Mesenchymal stem cell (in vitro differentiated cells and primary cell): ENCODE data around the gene MREG.

Source experiments
- DNase-seq: peaks from one replicate; pipeline ENCODE4 v3.0.0-alpha.2; 2013
- H2AFZ ChIP-seq: one replicate; pipeline ENCODE4 v1.6.1; 2013; ENCODE audit warnings: low read depth, mild to moderate bottlenecking, control low read depth, inconsistent platforms, low read length, moderate library complexity
- H2AK5ac ChIP-seq: 2 replicates; pipeline ENCODE4 v1.6.1; 2013; ENCODE audit warnings: low read length, moderate library complexity, mild to moderate bottlenecking, inconsistent platforms; ENCODE audit not compliant: severe bottlenecking
- H2BK120ac ChIP-seq: one replicate; pipeline ENCODE4 v1.6.1; 2013; ENCODE audit warnings: low read depth, mild to moderate bottlenecking, inconsistent platforms, low read length, moderate library complexity
- H2BK12ac ChIP-seq, 2 experiments: one replicate each; pipeline ENCODE4 v1.6.1; 2013; ENCODE audit warnings: inconsistent platforms in 2 of 2, low read length in 2 of 2, mild to moderate bottlenecking in 2 of 2, moderate library complexity in 2 of 2, control low read depth in 1 of 2
- H2BK15ac ChIP-seq: one replicate; pipeline ENCODE4 v1.6.1; 2013; ENCODE audit warnings: mild to moderate bottlenecking, low read depth, inconsistent platforms; ENCODE audit not compliant: poor library complexity, severe bottlenecking
- H2BK5ac ChIP-seq: 2 replicates; pipeline ENCODE4 v1.6.1; 2013; ENCODE audit warnings: low read depth, mild to moderate bottlenecking, low read length, control low read depth, inconsistent platforms; ENCODE audit not compliant: poor library complexity, severe bottlenecking
- H3K14ac ChIP-seq, 2 experiments: one replicate each; pipeline ENCODE4 v1.6.1; 2013; ENCODE audit warnings: inconsistent platforms in 2 of 2, low read length in 2 of 2, control low read depth in 1 of 2, mild to moderate bottlenecking in 1 of 2, moderate library complexity in 1 of 2
- H3K18ac ChIP-seq, 2 experiments: one replicate each; pipeline ENCODE4 v1.6.1; 2013; ENCODE audit warnings: inconsistent platforms in 2 of 2, low read length in 2 of 2, control low read depth in 1 of 2, low read depth in 1 of 2, mild to moderate bottlenecking in 1 of 2
- H3K23ac ChIP-seq, 2 experiments: one replicate each; pipeline ENCODE4 v1.6.1; 2013; ENCODE audit warnings: inconsistent platforms in 2 of 2, low read length in 2 of 2, mild to moderate bottlenecking in 2 of 2, moderate library complexity in 2 of 2, control low read depth in 1 of 2
- H3K27ac ChIP-seq: 2 replicates; pipeline ENCODE4 v1.5.1; 2013; ENCODE audit warnings: mild to moderate bottlenecking, moderate library complexity, low read length, control low read depth, inconsistent platforms; ENCODE audit not compliant: poor library complexity, severe bottlenecking
- H3K27me3 ChIP-seq, 2 experiments: 2 replicates each; pipeline versions ENCODE4 v1.6.1 to v1.7.0; 2013; ENCODE audit warnings: low read length in 2 of 2, mild to moderate bottlenecking in 2 of 2, moderate library complexity in 2 of 2, control low read depth in 1 of 2, inconsistent platforms in 1 of 2; ENCODE audit not compliant: control insufficient read depth in 1 of 2, insufficient read depth in 1 of 2
- H3K36me3 ChIP-seq, 2 experiments: 2 replicates each; pipeline versions ENCODE4 v1.6.1 to v1.7.0; 2013; ENCODE audit warnings: low read length in 2 of 2, control low read depth in 1 of 2, inconsistent platforms in 1 of 2, low read depth in 1 of 2, mild to moderate bottlenecking in 1 of 2; ENCODE audit not compliant: insufficient read depth in 2 of 2, control insufficient read depth in 1 of 2
- H3K4ac ChIP-seq, 2 experiments: one replicate each; pipeline ENCODE4 v1.6.1; 2013; ENCODE audit warnings: inconsistent platforms in 2 of 2, low read length in 2 of 2, mild to moderate bottlenecking in 2 of 2, moderate library complexity in 2 of 2, control low read depth in 1 of 2, low read depth in 1 of 2
- H3K4me1 ChIP-seq: 2 replicates; pipeline ENCODE4 v1.6.1; 2013; ENCODE audit warnings: low read depth, low read length, control low read depth; ENCODE audit not compliant: control insufficient read depth, insufficient read depth
- H3K4me2 ChIP-seq: 2 replicates; pipeline ENCODE4 v1.6.1; 2013; ENCODE audit warnings: low read length, mild to moderate bottlenecking, inconsistent platforms; ENCODE audit not compliant: poor library complexity, severe bottlenecking
- H3K4me3 ChIP-seq, 2 experiments: 2 replicates each; pipeline versions ENCODE4 v1.5.1 to v1.7.0; 2013; ENCODE audit warnings: low read length in 2 of 2, mild to moderate bottlenecking in 2 of 2, control low read depth in 1 of 2, low read depth in 1 of 2; ENCODE audit not compliant: insufficient read depth in 1 of 2
- H3K79me1 ChIP-seq: replicated peaks from 2 replicates; pipeline ENCODE4 v1.6.1; 2013; ENCODE audit warnings: mild to moderate bottlenecking, control low read depth, low read length, inconsistent platforms; ENCODE audit not compliant: poor library complexity, severe bottlenecking
- H3K9ac ChIP-seq: 2 replicates; pipeline ENCODE4 v1.7.0; 2013; ENCODE audit warnings: mild to moderate bottlenecking, low read length, moderate library complexity
- H3K9me3 ChIP-seq: 2 replicates; pipeline ENCODE4 v1.7.0; 2013; ENCODE audit warnings: mild to moderate bottlenecking, low read length; ENCODE audit not compliant: control insufficient read depth
- H4K8ac ChIP-seq: one replicate; pipeline ENCODE4 v1.6.1; 2013; ENCODE audit warnings: inconsistent platforms, mild to moderate bottlenecking, low read length, moderate library complexity
- H4K91ac ChIP-seq: one replicate; pipeline ENCODE4 v1.6.1; 2013; ENCODE audit warnings: mild to moderate bottlenecking, low read length, inconsistent platforms
- WGBS: methylation state at CpG from one replicate; pipeline ENCODE4 v1.1.7; 2013; ENCODE audit warnings: mixed read lengths; 5-methylcytosine and 5-hydroxymethylcytosine counted together

Gene MREG

DNA sequence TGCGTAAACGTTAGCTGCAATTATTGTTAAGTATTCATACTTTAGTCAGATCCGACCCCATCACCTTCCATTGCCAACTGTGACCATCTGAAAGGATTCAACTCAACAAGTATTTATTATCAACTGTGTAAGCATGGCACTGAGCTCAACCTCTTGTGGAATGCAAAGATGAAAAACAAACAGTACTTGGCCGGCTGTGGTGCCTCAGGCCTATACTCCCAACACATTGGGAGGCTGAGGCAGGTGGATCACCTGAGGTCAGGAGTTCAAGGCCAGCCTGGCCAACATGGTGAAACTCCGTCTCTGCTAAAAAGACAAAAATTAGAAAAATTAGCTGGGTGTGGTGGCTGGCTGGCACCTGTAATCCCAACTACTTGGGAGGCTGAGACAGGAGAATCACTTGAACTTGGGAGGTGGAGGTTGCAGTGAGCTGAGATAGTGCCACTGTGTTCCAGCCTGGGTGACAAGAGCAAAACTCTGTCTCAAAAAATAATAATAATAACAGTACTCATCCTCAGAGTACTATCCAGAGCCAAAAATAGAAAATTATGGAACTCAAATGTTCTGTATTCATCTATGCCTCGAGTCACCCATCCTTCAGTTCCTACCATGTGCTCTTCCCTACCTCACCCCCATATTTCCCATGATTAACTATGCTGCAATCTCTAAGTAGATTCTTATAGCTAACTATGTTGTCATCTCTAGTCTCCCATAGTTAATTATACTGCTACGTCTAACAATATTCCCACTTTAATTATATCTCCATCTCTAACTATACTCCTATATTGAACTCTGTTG lies 8.6 kb upstream of the MREG start:
- no peak overlapping the region for H3K27ac ChIP-seq
- no peak overlapping the region for H3K14ac ChIP-seq
- H2BK120ac ChIP-seq: no peak overlapping the region
- H4K8ac ChIP-seq: no peak overlapping the region
- no peak for DNase-seq
- no peak overlapping the region for H3K23ac ChIP-seq
- no peaks in the 10 kb centered on the region for H3K79me1 ChIP-seq
- no peaks in the 10 kb centered on the region for H3K36me3 ChIP-seq
- H3K4me2 ChIP-seq: no peak overlapping the region
- H3K4me1 ChIP-seq: no peaks in the 10 kb centered on the region
- no peak overlapping the region for H2AK5ac ChIP-seq
- no peak overlapping the region for H3K4me3 ChIP-seq
- H3K27me3 ChIP-seq: no peaks in the 10 kb centered on the region
- no peak overlapping the region for H4K91ac ChIP-seq
- H3K9ac ChIP-seq: no peak overlapping the region
- no peak overlapping the region for H3K4ac ChIP-seq
- no peak overlapping the region for H2BK12ac ChIP-seq
- no peak overlapping the region for H2BK15ac ChIP-seq
- no peak overlapping the region for H2BK5ac ChIP-seq
- 76% methylated on average over 7 of the region's 7 CpGs for WGBS
- no peaks in the 10 kb centered on the region for H3K9me3 ChIP-seq
- no peak overlapping the region for H2AFZ ChIP-seq
- no peak overlapping the region for H3K18ac ChIP-seq

- Histone ChIP-seq H3K14ac (no peak overlapping the region), H2BK15ac (no peak overlapping the region), H2AK5ac (no peak overlapping the region), H3K9ac (no peak overlapping the region), H2BK12ac (no peak overlapping the region), H4K8ac (no peak overlapping the region), H3K4me1 (peaks cover 2% of the 10 kb centered on the region), H3K4ac (no peak overlapping the region), H3K9me3 (no peaks in the 10 kb centered on the region), H3K79me1 (no peaks in the 10 kb centered on the region), H2AFZ (no peak overlapping the region), H2BK120ac (no peak overlapping the region), H3K27ac (no peak overlapping the region), H3K4me2 (no peak overlapping the region), H3K4me3 (no peak overlapping the region), H3K23ac (no peak overlapping the region), H3K27me3 (no peaks in the 10 kb centered on the region), H3K36me3 (no peaks in the 10 kb centered on the region), H2BK5ac (no peak overlapping the region), H4K91ac (no peak overlapping the region), H3K18ac (no peak overlapping the region)
- no peak for DNase-seq
- WGBS: 97% methylated on average over 3 of the region's 3 CpGs
Measured at GRCh38 chr2:216018709-216019108, 5.4 kb upstream of the MREG start.

GRCh38 chr2:216017365-216017764 lies 4.0 kb upstream of the MREG start:
- Histone ChIP-seq H3K27me3 (no peaks in the 10 kb centered on the region), H4K8ac (peak overlapping the region; percentile 37), H3K79me1 (no peaks in the 10 kb centered on the region), H3K4me3 (no peak overlapping the region), H3K23ac (no peak overlapping the region), H3K14ac (no peak overlapping the region), H3K9ac (no peak overlapping the region), H2AK5ac (no peak overlapping the region), H3K36me3 (no peaks in the 10 kb centered on the region), H3K9me3 (no peaks in the 10 kb centered on the region), H3K4ac (no peak overlapping the region), H2BK12ac (no peak overlapping the region), H3K27ac (no peak overlapping the region), H2BK5ac (no peak overlapping the region), H3K18ac (no peak overlapping the region), H2BK120ac (no peak overlapping the region), H4K91ac (no peak overlapping the region), H3K4me1 (peaks cover 4% of the 10 kb centered on the region), H3K4me2 (no peak overlapping the region), H2BK15ac (no peak overlapping the region), H2AFZ (no peak overlapping the region)
- peak; percentile 40 for DNase-seq
- WGBS: 78% methylated on average over 4 of the region's 4 CpGs

GRCh38 chr2:216016581-216016980 lies 3.2 kb upstream of the MREG start:
- Histone ChIP-seq H3K4me1 (peaks cover 4% of the 10 kb centered on the region), H4K8ac (no peak overlapping the region), H2BK15ac (no peak overlapping the region), H2AFZ (no peak overlapping the region), H3K4ac (no peak overlapping the region), H2BK120ac (no peak overlapping the region), H3K23ac (no peak overlapping the region), H3K9ac (no peak overlapping the region), H3K14ac (no peak overlapping the region), H3K79me1 (no peaks in the 10 kb centered on the region), H3K27me3 (no peaks in the 10 kb centered on the region), H3K36me3 (no peaks in the 10 kb centered on the region), H3K4me2 (no peak overlapping the region), H2AK5ac (no peak overlapping the region), H3K18ac (no peak overlapping the region), H3K27ac (no peak overlapping the region), H3K9me3 (no peaks in the 10 kb centered on the region), H2BK12ac (no peak overlapping the region), H3K4me3 (no peak overlapping the region), H2BK5ac (no peak overlapping the region), H4K91ac (no peak overlapping the region)
- no peak for DNase-seq
- WGBS: no CpG with 5 or more reads among the region's 1 CpG
